BJ (cell line): ENCODE measurements around the gene RTKN2. TPM values are rescaled to one million over a fixed set of nuclear protein-coding genes. Genes with fewer than 3 reads are reported as not detected.
A peak's percentile ranks its signal among the peaks of the same experiment; 100 is the strongest.

Experiments used
- CTCF ChIA-PET: fragments of 350-600 bp; formaldehyde crosslinking; extraction: SDS; loops from one replicate; lab custom pipeline; 2021; ENCODE audit warnings: antibody characterized with exemption, inconsistent platforms; lab: Yijun Ruan, JAX
- POLR2A ChIA-PET: fragments of 300-600 bp; sonication (Branson Sonifier 250); formaldehyde crosslinking; extraction: SDS; loops from one replicate; lab custom pipeline; 2021; ENCODE audit warnings: antibody characterized with exemption; lab: Charles Lee
- DNase-seq: peaks from one replicate; pipeline ENCODE4 v3.0.0-alpha.2; 2011; ENCODE audit warnings: low read depth
- H3K27me3 ChIP-seq: 2 replicates; pipeline ENCODE4 v1.6.0; 2011; ENCODE audit warnings: low read length; ENCODE audit not compliant: control insufficient read depth, insufficient read depth
- H3K36me3 ChIP-seq: 2 replicates; pipeline ENCODE4 v1.5.1; 2011; ENCODE audit warnings: low read length; ENCODE audit not compliant: control insufficient read depth, insufficient read depth
- H3K4me3 ChIP-seq: 2 replicates; pipeline ENCODE4 v1.5.1; 2011; ENCODE audit warnings: low read depth, mild to moderate bottlenecking, control low read depth, low read length
- polyA minus RNA-seq: library from RNA; depleted of rRNA, polyadenylated mRNA; stranded (reverse); fragments of >200 nt; gene quantifications from 2 replicates; pipeline ENCODE4 v1.2.3, GENCODE V29; 2011; rRNA and poly(A)+ RNA removed
- polyA plus RNA-seq: library from polyadenylated mRNA; depleted of rRNA; stranded (reverse); fragments of >200 nt; gene quantifications from 2 replicates; pipeline ENCODE4 v1.2.3, GENCODE V29; 2011; rRNA removed
- TF ChIP-seq, protein P1 (sequence below): IDR thresholded peaks from 2 replicates; pipeline ENCODE4 v1.5.1; 2011; ENCODE audit warnings: low read depth, mild to moderate bottlenecking, control low read depth, inconsistent platforms, low read length, moderate library complexity; ENCODE audit not compliant: insufficient read depth

The RTKN2 gene, protein sequence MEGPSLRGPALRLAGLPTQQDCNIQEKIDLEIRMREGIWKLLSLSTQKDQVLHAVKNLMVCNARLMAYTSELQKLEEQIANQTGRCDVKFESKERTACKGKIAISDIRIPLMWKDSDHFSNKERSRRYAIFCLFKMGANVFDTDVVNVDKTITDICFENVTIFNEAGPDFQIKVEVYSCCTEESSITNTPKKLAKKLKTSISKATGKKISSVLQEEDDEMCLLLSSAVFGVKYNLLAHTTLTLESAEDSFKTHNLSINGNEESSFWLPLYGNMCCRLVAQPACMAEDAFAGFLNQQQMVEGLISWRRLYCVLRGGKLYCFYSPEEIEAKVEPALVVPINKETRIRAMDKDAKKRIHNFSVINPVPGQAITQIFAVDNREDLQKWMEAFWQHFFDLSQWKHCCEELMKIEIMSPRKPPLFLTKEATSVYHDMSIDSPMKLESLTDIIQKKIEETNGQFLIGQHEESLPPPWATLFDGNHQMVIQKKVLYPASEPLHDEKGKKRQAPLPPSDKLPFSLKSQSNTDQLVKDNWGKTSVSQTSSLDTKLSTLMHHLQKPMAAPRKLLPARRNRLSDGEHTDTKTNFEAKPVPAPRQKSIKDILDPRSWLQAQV
- 1.5 and 3.1 TPM in 2 replicates for polyA plus RNA-seq
- polyA minus RNA-seq = 1.6 and 2.0 TPM in 2 replicates

DNA sequence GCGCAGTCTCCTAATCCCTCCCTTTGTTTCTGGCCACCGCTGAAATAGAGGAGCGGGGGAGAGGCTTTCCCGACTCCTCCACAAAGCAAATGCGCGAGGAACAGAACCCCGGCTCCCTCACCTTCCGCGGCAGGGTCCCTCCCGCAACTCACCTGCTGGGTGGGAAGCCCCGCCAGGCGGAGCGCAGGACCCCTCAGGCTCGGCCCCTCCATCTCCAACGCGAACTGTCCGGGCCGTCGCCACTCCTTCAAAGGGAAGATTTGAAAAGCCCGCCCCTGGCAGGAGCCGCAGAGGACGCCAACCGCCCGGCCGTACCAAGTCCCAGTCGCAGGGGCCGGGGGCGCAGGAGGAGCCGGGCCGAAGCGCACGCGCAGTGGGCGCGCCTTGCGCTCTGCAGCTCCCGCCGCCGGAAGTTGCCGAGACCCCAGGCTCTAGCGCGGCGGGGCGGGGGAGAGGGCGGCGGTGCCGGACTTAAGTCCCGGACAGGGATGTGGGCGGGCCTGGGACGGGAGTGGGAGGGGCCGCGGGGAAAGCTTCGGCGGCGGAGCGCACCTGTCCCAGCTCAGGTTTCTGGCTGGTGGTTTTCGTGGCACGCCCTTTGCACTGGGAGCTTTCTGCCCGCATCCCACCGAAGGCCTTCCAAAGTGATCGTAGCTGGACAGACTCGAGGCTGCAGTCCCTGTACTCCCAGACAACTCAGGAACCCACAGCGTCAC, at the start of gene RTKN2:
Gene RTKN2 (minus strand): TSS at position 446 of the 716 bp plus-strand sequence. CDS start 234 bp downstream, at position 212.
- ChIA-PET POLR2A (no interaction called here), CTCF (interaction anchor here (0.7 to 0.9 kb wide), 2 partner anchors 168 to 225 kb away, joined by 3 to 4 read pairs; no protein-coding TSS in a partner anchor)
- no peaks in the 10 kb centered on the region for H3K36me3 ChIP-seq
- DNase-seq = peak; percentile 35
- peak within 1 kb of the TSS; percentile 70 for H3K4me3 ChIP-seq
- no peaks in the 10 kb centered on the region; the same call in 1 of the 2 replicates for H3K27me3 ChIP-seq
- TF ChIP-seq, protein P1, sequence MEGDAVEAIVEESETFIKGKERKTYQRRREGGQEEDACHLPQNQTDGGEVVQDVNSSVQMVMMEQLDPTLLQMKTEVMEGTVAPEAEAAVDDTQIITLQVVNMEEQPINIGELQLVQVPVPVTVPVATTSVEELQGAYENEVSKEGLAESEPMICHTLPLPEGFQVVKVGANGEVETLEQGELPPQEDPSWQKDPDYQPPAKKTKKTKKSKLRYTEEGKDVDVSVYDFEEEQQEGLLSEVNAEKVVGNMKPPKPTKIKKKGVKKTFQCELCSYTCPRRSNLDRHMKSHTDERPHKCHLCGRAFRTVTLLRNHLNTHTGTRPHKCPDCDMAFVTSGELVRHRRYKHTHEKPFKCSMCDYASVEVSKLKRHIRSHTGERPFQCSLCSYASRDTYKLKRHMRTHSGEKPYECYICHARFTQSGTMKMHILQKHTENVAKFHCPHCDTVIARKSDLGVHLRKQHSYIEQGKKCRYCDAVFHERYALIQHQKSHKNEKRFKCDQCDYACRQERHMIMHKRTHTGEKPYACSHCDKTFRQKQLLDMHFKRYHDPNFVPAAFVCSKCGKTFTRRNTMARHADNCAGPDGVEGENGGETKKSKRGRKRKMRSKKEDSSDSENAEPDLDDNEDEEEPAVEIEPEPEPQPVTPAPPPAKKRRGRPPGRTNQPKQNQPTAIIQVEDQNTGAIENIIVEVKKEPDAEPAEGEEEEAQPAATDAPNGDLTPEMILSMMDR = no peak

DNA sequence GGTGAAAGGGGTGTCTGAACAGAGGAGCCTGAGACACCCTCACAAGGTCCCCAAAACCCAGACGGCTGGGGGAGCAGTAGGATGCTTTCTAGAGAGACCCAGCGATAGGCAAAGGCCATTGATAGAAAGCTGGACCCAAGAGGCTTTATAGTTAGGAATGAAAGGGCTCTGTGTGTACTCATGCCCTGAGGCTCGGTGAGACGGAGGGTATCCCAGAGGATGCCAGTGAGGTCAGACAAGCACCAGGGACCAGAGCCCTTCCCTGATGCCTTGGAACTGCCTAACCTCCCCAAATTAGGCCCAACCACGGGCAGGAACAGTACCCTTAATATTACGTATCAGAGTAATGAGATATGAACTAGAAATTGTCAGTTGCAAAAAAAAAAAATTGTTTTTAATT, 48.6 kb upstream of the RTKN2 start:
- peaks cover 1% of the 10 kb centered on the region; the same call in 1 of the 2 replicates for H3K27me3 ChIP-seq
- TF ChIP-seq, protein P1 = no peak
- ChIA-PET POLR2A (no interaction called here), CTCF (interaction anchor here (0.6 to 1.0 kb wide), 3 partner anchors 9 to 660 kb away, joined by 3 read pairs; no protein-coding TSS in a partner anchor)
- H3K36me3 ChIP-seq = no peaks in the 10 kb centered on the region
- no peak overlapping the region for H3K4me3 ChIP-seq
- no peak for DNase-seq

DNA sequence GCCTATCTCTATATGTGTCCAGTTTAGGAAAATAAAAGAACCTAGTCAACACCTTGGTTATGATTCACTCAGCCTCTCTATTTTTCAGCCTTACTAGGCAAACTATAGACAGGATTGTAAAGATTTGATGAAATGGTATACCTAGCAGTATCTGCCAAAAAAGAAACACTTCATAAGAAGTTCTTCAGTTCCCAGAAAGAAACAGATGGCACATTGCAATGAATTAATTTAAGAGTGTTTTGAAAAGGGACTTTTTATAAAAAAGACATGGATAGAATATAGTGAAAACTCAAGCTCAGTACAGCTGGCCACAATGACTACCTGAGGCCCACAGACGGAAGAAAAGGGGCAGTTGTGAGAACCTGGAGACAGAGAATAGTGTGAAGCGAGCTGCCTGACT, 40.6 kb upstream of the RTKN2 start:
- TF ChIP-seq, protein P1 = no peak
- H3K36me3 ChIP-seq = no peaks in the 10 kb centered on the region
- ChIA-PET POLR2A (interaction anchor here (0.5 kb wide), 1 partner anchor 238 kb away, joined by 3 read pairs; no protein-coding TSS in a partner anchor), CTCF (interaction anchor here (1.2 to 1.5 kb wide), 2 partner anchors 10 to 11 kb away, joined by 3 to 5 read pairs; no protein-coding TSS in a partner anchor)
- no peaks in the 10 kb centered on the region for H3K27me3 ChIP-seq
- no peak overlapping the region for H3K4me3 ChIP-seq
- no peak for DNase-seq

DNA sequence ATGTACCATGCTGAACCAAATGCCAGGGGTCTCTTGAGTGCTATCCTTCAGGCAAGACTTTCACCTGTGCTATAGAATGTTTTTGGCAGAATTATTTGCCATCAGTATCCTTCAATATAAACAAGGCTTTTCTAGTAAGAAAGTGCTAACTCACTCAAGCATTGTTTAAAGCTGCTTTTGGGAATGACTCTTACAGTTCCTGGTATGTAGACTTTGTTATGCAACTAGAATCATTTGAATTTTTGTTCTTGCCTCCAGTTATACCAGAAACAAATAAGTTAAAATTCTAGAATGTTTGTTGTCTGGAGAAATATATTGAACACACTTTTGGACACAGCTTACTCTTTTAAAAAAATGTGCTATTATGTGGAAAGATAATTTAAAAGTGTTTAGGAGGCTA, 39.5 kb upstream of the RTKN2 start:
- TF ChIP-seq, protein P1 = no peak
- Histone ChIP-seq H3K36me3 (no peaks in the 10 kb centered on the region), H3K4me3 (no peak overlapping the region), H3K27me3 (no peaks in the 10 kb centered on the region)
- DNase-seq = no peak
- POLR2A ChIA-PET = interaction anchor here (0.6 kb wide), 1 partner anchor 420 kb away, joined by 3 read pairs; no protein-coding TSS in a partner anchor
- CTCF ChIA-PET = interaction anchor here (1.0 to 1.9 kb wide), 4 partner anchors 8 to 12 kb away, joined by 3 to 5 read pairs (median 4); no protein-coding TSS in a partner anchor
